ENCODE results near the gene CPSF7.

Gene CPSF7

GRCh38 chr11:61429691-61430582, at the start of gene CPSF7, which contains the start of gene SDHAF2:
CPSF7 (minus strand) TSS chr11:61429975; CDS start chr11:61429235, 740 bp downstream.
SDHAF2 (plus strand) TSS chr11:61430124; CDS start chr11:61430147, 23 bp downstream.
- H3K27me3 ChIP-seq (ENCODE audit: control insufficient read depth, insufficient read depth, low read length): no peaks in the 10 kb centered on the region
- no peaks in the 10 kb centered on the region for H3K9me3 ChIP-seq (ENCODE audit: control insufficient read depth, insufficient read depth, low read length)
- peak within 1 kb of the TSS; percentile 98 for H3K4me3 ChIP-seq (ENCODE audit: low read depth, low read length)
- peak within 1 kb of the TSS; percentile 96 for H3K9ac ChIP-seq (ENCODE audit: low read depth, low read length)
- H3K36me3 ChIP-seq (ENCODE audit: control insufficient read depth, insufficient read depth, low read length): peaks cover 57% of the 10 kb centered on the region
- 0 out of 2 replicates have a peak, but pooled peaks cover 4% of the 10 kb centered on the region for H3K4me1 ChIP-seq (ENCODE audit: control insufficient read depth, insufficient read depth, low read length)
- peak within 1 kb of the TSS; percentile 99 for H3K27ac ChIP-seq (ENCODE audit: low read depth, low read length)

GRCh38 chr11:61477727-61478148, 48.0 kb upstream of the CPSF7 start:
- Histone ChIP-seq H3K4me1 (ENCODE audit: control insufficient read depth, insufficient read depth, low read length) (peaks cover 11% of the 10 kb centered on the region; the same call in 1 of the 2 replicates), H3K4me3 (ENCODE audit: low read depth, low read length) (no peak overlapping the region), H3K27ac (ENCODE audit: low read depth, low read length) (no peak overlapping the region), H3K9ac (ENCODE audit: low read depth, low read length) (no peak overlapping the region), H3K9me3 (ENCODE audit: control insufficient read depth, insufficient read depth, low read length) (no peaks in the 10 kb centered on the region), H3K36me3 (ENCODE audit: control insufficient read depth, insufficient read depth, low read length) (no peaks in the 10 kb centered on the region), H3K27me3 (ENCODE audit: control insufficient read depth, insufficient read depth, low read length) (0 out of 2 replicates have a peak, but pooled peaks cover 2% of the 10 kb centered on the region)

GRCh38 chr11:61477126-61477525, 47.4 kb upstream of the CPSF7 start:
- no peak overlapping the region for H3K9ac ChIP-seq (ENCODE audit: low read depth, low read length)
- H3K4me1 ChIP-seq (ENCODE audit: control insufficient read depth, insufficient read depth, low read length): peaks cover 8% of the 10 kb centered on the region; the same call in 1 of the 2 replicates
- H3K27me3 ChIP-seq (ENCODE audit: control insufficient read depth, insufficient read depth, low read length): 0 out of 2 replicates have a peak, but pooled peaks cover 2% of the 10 kb centered on the region
- no peak overlapping the region for H3K27ac ChIP-seq (ENCODE audit: low read depth, low read length)
- no peaks in the 10 kb centered on the region for H3K9me3 ChIP-seq (ENCODE audit: control insufficient read depth, insufficient read depth, low read length)
- no peak overlapping the region for H3K4me3 ChIP-seq (ENCODE audit: low read depth, low read length)
- H3K36me3 ChIP-seq (ENCODE audit: control insufficient read depth, insufficient read depth, low read length): no peaks in the 10 kb centered on the region

- Histone ChIP-seq H3K4me1 (ENCODE audit: control insufficient read depth, insufficient read depth, low read length) (peaks cover 4% of the 10 kb centered on the region; the same call in 1 of the 2 replicates), H3K9me3 (ENCODE audit: control insufficient read depth, insufficient read depth, low read length) (no peaks in the 10 kb centered on the region), H3K27me3 (ENCODE audit: control insufficient read depth, insufficient read depth, low read length) (0 out of 2 replicates have a peak, but pooled peaks cover 2% of the 10 kb centered on the region), H3K9ac (ENCODE audit: low read depth, low read length) (no peak overlapping the region), H3K36me3 (ENCODE audit: control insufficient read depth, insufficient read depth, low read length) (no peaks in the 10 kb centered on the region), H3K4me3 (ENCODE audit: low read depth, low read length) (no peak overlapping the region), H3K27ac (ENCODE audit: low read depth, low read length) (no peak overlapping the region)
These were observed 46.6 kb upstream of the CPSF7 start for GRCh38 chr11:61476371-61476770.

- Histone ChIP-seq H3K27ac (ENCODE audit: low read depth, low read length) (no peak overlapping the region), H3K4me1 (ENCODE audit: control insufficient read depth, insufficient read depth, low read length) (no peaks in the 10 kb centered on the region; the same call in 1 of the 2 replicates), H3K9me3 (ENCODE audit: control insufficient read depth, insufficient read depth, low read length) (no peaks in the 10 kb centered on the region), H3K4me3 (ENCODE audit: low read depth, low read length) (no peak overlapping the region), H3K9ac (ENCODE audit: low read depth, low read length) (no peak overlapping the region), H3K27me3 (ENCODE audit: control insufficient read depth, insufficient read depth, low read length) (0 out of 2 replicates have a peak, but pooled peaks cover 2% of the 10 kb centered on the region), H3K36me3 (ENCODE audit: control insufficient read depth, insufficient read depth, low read length) (peaks cover 3% of the 10 kb centered on the region; the same call in 1 of the 2 replicates)
These were observed 45.7 kb upstream of the CPSF7 start for GRCh38 chr11:61475433-61475832.

GRCh38 chr11:61474013-61474643, 44.4 kb upstream of the CPSF7 start:
- no peak overlapping the region for H3K27ac ChIP-seq (ENCODE audit: low read depth, low read length)
- H3K4me1 ChIP-seq (ENCODE audit: control insufficient read depth, insufficient read depth, low read length): no peaks in the 10 kb centered on the region; the same call in 1 of the 2 replicates
- peaks cover 3% of the 10 kb centered on the region; the same call in 1 of the 2 replicates for H3K36me3 ChIP-seq (ENCODE audit: control insufficient read depth, insufficient read depth, low read length)
- no peak overlapping the region for H3K9ac ChIP-seq (ENCODE audit: low read depth, low read length)
- 0 out of 2 replicates have a peak, but pooled peaks cover 2% of the 10 kb centered on the region for H3K27me3 ChIP-seq (ENCODE audit: control insufficient read depth, insufficient read depth, low read length)
- no peak overlapping the region for H3K4me3 ChIP-seq (ENCODE audit: low read depth, low read length)
- no peaks in the 10 kb centered on the region for H3K9me3 ChIP-seq (ENCODE audit: control insufficient read depth, insufficient read depth, low read length)

GRCh38 chr11:61473370-61474012, 43.7 kb upstream of the CPSF7 start:
- Histone ChIP-seq H3K27me3 (ENCODE audit: control insufficient read depth, insufficient read depth, low read length) (0 out of 2 replicates have a peak, but pooled peaks cover 2% of the 10 kb centered on the region), H3K4me1 (ENCODE audit: control insufficient read depth, insufficient read depth, low read length) (no peaks in the 10 kb centered on the region; the same call in 1 of the 2 replicates), H3K36me3 (ENCODE audit: control insufficient read depth, insufficient read depth, low read length) (peaks cover 3% of the 10 kb centered on the region; the same call in 1 of the 2 replicates), H3K27ac (ENCODE audit: low read depth, low read length) (no peak overlapping the region), H3K4me3 (ENCODE audit: low read depth, low read length) (no peak overlapping the region), H3K9me3 (ENCODE audit: control insufficient read depth, insufficient read depth, low read length) (no peaks in the 10 kb centered on the region), H3K9ac (ENCODE audit: low read depth, low read length) (no peak overlapping the region)

GRCh38 chr11:61472868-61473267, 43.1 kb upstream of the CPSF7 start:
- H3K9ac ChIP-seq (ENCODE audit: low read depth, low read length): no peak overlapping the region
- no peaks in the 10 kb centered on the region for H3K9me3 ChIP-seq (ENCODE audit: control insufficient read depth, insufficient read depth, low read length)
- no peaks in the 10 kb centered on the region for H3K27me3 ChIP-seq (ENCODE audit: control insufficient read depth, insufficient read depth, low read length)
- H3K27ac ChIP-seq (ENCODE audit: low read depth, low read length): no peak overlapping the region
- peaks cover 3% of the 10 kb centered on the region; the same call in 1 of the 2 replicates for H3K36me3 ChIP-seq (ENCODE audit: control insufficient read depth, insufficient read depth, low read length)
- no peaks in the 10 kb centered on the region; the same call in 1 of the 2 replicates for H3K4me1 ChIP-seq (ENCODE audit: control insufficient read depth, insufficient read depth, low read length)
- no peak overlapping the region for H3K4me3 ChIP-seq (ENCODE audit: low read depth, low read length)

GRCh38 chr11:61472282-61472681, 42.5 kb upstream of the CPSF7 start:
- Histone ChIP-seq H3K9me3 (ENCODE audit: control insufficient read depth, insufficient read depth, low read length) (no peaks in the 10 kb centered on the region), H3K36me3 (ENCODE audit: control insufficient read depth, insufficient read depth, low read length) (peaks cover 3% of the 10 kb centered on the region; the same call in 1 of the 2 replicates), H3K27me3 (ENCODE audit: control insufficient read depth, insufficient read depth, low read length) (no peaks in the 10 kb centered on the region), H3K9ac (ENCODE audit: low read depth, low read length) (no peak overlapping the region), H3K4me3 (ENCODE audit: low read depth, low read length) (no peak overlapping the region), H3K27ac (ENCODE audit: low read depth, low read length) (no peak overlapping the region), H3K4me1 (ENCODE audit: control insufficient read depth, insufficient read depth, low read length) (no peaks in the 10 kb centered on the region)

- H3K4me1 ChIP-seq (ENCODE audit: control insufficient read depth, insufficient read depth, low read length): no peaks in the 10 kb centered on the region
- peaks cover 3% of the 10 kb centered on the region; the same call in 1 of the 2 replicates for H3K36me3 ChIP-seq (ENCODE audit: control insufficient read depth, insufficient read depth, low read length)
- H3K27me3 ChIP-seq (ENCODE audit: control insufficient read depth, insufficient read depth, low read length): no peaks in the 10 kb centered on the region
- no peak overlapping the region for H3K27ac ChIP-seq (ENCODE audit: low read depth, low read length)
- H3K4me3 ChIP-seq (ENCODE audit: low read depth, low read length): no peak overlapping the region
- no peak overlapping the region for H3K9ac ChIP-seq (ENCODE audit: low read depth, low read length)
- H3K9me3 ChIP-seq (ENCODE audit: control insufficient read depth, insufficient read depth, low read length): no peaks in the 10 kb centered on the region
These were observed 38.2 kb upstream of the CPSF7 start for GRCh38 chr11:61468002-61468401.
